WTC11 (cell line): ENCODE results near the gene LITAFD.

Experiments
- CREB1 ChIP-seq: sonication (generic); formaldehyde crosslinking; IDR thresholded peaks from 2 replicates; pipeline ENCODE4 v1.8.0; 2023; ENCODE audit warnings: mild to moderate bottlenecking, missing genetic modification reagents
- ESRRA ChIP-seq: sonication (generic); formaldehyde crosslinking; IDR thresholded peaks from 2 replicates; pipeline ENCODE4 v1.8.1; 2022; ENCODE audit warnings: mild to moderate bottlenecking, missing genetic modification reagents, borderline replicate concordance
- FOXK1 ChIP-seq: sonication (generic); formaldehyde crosslinking; IDR thresholded peaks from 2 replicates; pipeline ENCODE4 v1.8.0; 2022; ENCODE audit warnings: mild to moderate bottlenecking, moderate library complexity, missing genetic modification reagents
- RORB ChIP-seq: fragments of 250-450 bp; sonication (Bioruptor Pico); IDR thresholded peaks from 2 replicates; pipeline ENCODE4 v1.9.0; 2021; ENCODE audit warnings: mild to moderate bottlenecking
- TF ChIP-seq, protein P1 (sequence below): fragments of 200-600 bp; IDR thresholded peaks from 2 replicates; pipeline ENCODE4 v1.8.0; 2022; ENCODE audit warnings: antibody characterized with exemption

DNA sequence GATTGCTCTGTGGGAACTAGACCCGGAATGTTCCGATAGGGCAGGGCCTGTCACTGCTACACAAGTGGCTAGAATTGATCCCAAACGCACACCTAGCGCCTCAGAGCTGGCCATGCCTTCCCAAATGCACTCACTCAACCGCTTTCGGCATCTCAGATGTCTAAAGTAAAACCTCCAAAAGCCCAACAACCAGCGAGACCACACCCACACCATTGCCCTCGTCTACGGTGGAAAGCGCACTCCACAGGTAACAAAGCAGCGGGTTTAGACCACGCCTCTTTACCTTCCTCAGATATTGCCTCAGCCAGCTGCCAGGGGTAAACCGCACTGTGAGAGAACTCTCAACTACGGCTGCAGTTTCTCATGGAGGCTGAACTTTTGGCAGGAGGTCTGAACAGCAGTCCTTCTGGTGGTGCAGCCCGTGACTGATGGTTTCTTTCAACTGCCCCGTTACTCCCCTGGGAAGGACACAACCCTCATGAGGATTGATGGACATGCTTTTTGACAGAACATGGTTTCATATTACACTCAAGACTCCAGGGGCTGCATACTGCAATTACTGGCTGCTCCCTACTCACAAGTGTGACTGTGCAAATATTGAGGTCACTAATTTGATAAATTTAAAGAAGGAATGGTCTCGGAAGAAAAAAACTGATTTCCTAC lies 47.1 kb downstream of the LITAFD start:
- TF ChIP-seq ESRRA (CRISPR knock-in tag): no peak
- no peak for TF ChIP-seq CREB1
- TF ChIP-seq, protein P1, sequence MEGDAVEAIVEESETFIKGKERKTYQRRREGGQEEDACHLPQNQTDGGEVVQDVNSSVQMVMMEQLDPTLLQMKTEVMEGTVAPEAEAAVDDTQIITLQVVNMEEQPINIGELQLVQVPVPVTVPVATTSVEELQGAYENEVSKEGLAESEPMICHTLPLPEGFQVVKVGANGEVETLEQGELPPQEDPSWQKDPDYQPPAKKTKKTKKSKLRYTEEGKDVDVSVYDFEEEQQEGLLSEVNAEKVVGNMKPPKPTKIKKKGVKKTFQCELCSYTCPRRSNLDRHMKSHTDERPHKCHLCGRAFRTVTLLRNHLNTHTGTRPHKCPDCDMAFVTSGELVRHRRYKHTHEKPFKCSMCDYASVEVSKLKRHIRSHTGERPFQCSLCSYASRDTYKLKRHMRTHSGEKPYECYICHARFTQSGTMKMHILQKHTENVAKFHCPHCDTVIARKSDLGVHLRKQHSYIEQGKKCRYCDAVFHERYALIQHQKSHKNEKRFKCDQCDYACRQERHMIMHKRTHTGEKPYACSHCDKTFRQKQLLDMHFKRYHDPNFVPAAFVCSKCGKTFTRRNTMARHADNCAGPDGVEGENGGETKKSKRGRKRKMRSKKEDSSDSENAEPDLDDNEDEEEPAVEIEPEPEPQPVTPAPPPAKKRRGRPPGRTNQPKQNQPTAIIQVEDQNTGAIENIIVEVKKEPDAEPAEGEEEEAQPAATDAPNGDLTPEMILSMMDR: no peak
- no peak for TF ChIP-seq FOXK1 (CRISPR knock-in tag)
- no peak for TF ChIP-seq RORB
